Right forelimb (tissue), 1 donor: ENCODE data around the gene SLC2A5.
"Not testable (repeated sequence)": the region's sequence is repeated elsewhere in the genome, so short reads cannot be mapped to it uniquely, and the experiment has no call there.

Experiments used
- DNase-seq: peaks from one replicate; pipeline ENCODE4 v3.0.0-alpha.2; 2018

Gene SLC2A5

GRCh38 chr1:9002215-9002560 is 67.2 kb downstream of the SLC2A5 start:
- not testable (repeated sequence) for DNase-seq

- DNase-seq = not testable (repeated sequence)
Measured at GRCh38 chr1:9001534-9002214, 67.8 kb downstream of the SLC2A5 start.

GRCh38 chr1:8993962-8994675 is 75.3 kb downstream of the SLC2A5 start:
- not testable (repeated sequence) for DNase-seq

GRCh38 chr1:8992936-8993687 is 76.3 kb downstream of the SLC2A5 start:
- DNase-seq = no peak

GRCh38 chr1:8989821-8990220 is 79.6 kb downstream of the SLC2A5 start:
- DNase-seq = no peak

DNA sequence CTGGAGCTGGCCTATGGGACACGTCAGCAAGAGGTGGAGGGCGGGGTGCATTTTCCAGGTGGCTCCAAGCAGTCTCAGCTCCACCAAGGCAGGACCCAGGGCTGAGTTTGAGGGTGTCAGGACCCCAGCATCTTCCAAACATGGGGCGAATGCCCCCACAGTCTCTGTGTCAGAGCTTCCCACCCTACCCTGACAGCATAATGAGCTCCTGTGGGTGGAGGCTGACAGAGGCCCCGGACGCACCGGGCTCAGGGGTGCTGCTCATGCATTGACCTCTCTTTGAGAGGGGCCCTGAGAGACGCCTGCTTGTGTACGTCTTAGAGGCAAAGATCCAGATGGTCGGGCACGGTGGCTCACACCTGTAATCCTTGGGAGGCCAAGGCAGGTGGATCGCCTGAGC is 80.4 kb downstream of the SLC2A5 start:
- DNase-seq = no peak

GRCh38 chr1:8988618-8988967 is 80.8 kb downstream of the SLC2A5 start:
- DNase-seq = no peak

DNA sequence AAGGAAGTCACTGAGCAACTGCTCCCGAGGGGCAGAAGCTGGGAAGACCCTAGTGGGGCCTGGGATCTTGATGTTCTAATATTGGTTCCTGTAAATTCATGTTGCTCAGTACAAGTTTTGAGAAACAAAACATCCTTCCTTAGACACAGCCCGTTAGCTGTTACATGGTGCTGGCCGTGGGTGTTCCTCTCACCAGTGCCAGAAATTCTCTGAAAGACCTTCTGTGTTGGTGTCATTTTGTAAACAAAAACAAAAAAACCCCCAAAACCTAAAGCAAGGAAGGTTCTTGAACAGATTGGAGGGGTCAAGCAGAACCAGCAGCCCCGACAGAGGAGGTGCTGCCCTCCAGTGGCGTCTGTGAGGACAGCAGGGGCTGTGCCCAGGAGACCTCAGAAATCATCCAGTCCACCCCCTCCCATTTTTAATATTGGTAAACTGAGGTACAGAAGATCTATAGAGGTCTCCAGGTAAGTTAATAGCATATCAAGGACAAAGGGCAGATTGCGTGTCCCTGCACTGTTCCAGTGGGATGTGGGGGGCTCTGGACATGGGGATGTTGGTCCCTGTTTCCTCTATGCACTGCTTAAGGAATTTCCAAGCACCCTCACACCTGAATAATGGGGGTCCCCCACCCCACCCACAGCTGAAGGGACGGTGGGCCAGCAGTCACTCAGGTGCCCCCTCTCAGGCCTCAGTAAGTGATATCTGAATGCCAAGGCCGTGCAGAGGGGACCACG is 81.4 kb downstream of the SLC2A5 start:
- DNase-seq = peak; percentile 74

GRCh38 chr1:8986814-8987190 is 82.6 kb downstream of the SLC2A5 start:
- no peak for DNase-seq

DNA sequence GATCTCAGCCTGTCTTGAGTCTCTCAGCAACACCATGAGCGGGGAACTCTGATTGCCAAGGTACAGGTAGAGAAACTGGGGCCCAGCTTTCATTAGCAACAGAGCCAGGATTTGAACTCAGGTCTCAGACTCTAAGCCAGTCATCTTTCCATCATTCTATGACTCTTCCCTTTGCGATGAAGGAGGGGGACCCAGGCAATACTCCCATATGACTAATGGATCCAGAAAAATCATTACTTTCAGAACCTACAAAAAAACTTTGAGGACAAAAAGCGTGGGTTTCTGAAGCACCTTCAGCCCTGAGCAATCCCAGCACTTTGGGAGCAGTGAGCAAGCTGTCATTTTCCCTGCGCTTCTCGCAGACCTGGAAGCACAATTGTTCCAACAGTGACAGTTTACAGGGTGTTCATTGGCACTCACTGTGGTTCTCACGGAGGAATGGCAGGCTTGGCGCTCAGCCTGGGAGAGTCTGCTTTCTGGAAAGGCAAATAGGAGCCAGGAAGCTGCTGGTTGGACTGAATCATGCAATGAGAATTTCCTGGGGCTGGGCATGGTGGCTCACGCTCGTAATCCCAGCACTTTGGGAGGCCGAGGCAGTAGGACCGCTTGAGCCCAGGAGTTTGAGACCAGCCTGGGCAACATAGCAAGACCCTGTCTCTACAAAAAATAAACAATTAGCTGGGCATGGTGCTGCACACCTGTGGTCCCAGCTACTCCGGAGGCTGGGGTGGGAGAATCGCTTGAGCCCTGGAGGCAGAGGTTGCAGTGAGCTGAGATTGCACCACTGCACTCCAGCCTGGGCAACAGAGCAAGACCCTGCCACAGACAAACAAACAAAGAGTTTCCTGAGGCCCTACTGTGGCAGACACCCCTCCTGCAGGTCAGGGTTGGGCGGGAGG is 83.3 kb downstream of the SLC2A5 start:
- DNase-seq = peak; percentile 65
